Measurements from ENCODE around the gene GSTM1.
"Not testable (repeated sequence)": the region's sequence is repeated elsewhere in the genome, so short reads cannot be mapped to it uniquely, and the experiment has no call there.

The GSTM1 gene

DNA sequence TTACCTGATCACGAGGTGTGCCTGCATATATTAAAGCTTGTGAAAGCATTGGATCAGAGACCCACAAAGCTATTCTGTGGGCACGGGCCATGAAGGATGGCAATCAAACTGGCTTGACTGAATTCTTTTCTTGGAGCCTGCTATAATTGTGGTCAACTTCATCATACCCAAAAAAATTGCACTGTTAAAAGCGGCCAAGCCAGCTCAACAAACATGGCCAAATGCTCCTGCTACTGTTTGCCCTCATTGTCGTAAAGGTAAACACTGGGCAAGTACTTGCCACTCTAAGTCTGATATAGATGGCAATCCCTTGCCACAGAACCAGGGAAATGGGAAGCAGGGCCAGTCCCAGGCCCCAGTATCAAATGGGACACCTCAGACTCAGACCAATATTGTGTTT lies 17.8 kb downstream of the GSTM1 start:
- H3K9me3 ChIP-seq, result peaks cover 13% of the 10 kb centered on the region
- H3K4me3 ChIP-seq (ENCODE audit: low read depth in 1 of 2, low read length in 1 of 2), result no peak overlapping the region
- H3K27me3 ChIP-seq, result no peaks in the 10 kb centered on the region
- no peaks in the 10 kb centered on the region for H3K4me1 ChIP-seq (ENCODE audit: control insufficient read depth in 1 of 2, insufficient read depth in 1 of 2, low read depth in 1 of 2, low read length in 1 of 2)
- no peak overlapping the region for H3K27ac ChIP-seq
- no peaks in the 10 kb centered on the region for H3K36me3 ChIP-seq
- no peak for TF ChIP-seq CTCF (IDR thresholded peaks at IDR 0.05)

DNA sequence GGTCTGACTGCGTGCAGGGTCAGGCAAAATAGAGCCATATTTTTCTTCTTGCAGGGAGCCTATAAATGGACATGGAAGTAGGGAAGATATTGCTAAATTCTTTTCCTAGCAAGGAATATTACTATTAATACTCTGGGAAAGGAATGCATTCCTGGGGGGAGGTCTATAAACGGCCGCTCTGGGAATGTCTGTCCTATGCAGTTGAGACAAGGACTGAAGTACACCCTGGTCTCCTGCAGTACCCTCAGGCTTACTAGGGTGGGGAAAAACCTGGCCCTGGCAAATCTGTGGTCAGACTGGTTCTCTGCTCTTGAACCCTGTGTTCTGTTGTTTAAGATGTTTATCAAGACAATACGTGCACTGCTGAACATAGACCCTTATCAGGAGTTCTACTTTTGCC lies 21.3 kb downstream of the GSTM1 start:
- H3K9me3 ChIP-seq, result peaks cover 13% of the 10 kb centered on the region
- peaks cover 14% of the 10 kb centered on the region for H3K27me3 ChIP-seq
- H3K36me3 ChIP-seq; H3K4me1 ChIP-seq (ENCODE audit: control insufficient read depth in 1 of 2, insufficient read depth in 1 of 2, low read depth in 1 of 2, low read length in 1 of 2); H3K27ac ChIP-seq; H3K4me3 ChIP-seq (ENCODE audit: low read depth in 1 of 2, low read length in 1 of 2): not testable (repeated sequence)

- Histone ChIP-seq H3K9me3 (peaks cover 13% of the 10 kb centered on the region), H3K27me3 (peaks cover 14% of the 10 kb centered on the region)
- H3K4me3 ChIP-seq (ENCODE audit: low read depth in 1 of 2, low read length in 1 of 2); H3K4me1 ChIP-seq (ENCODE audit: control insufficient read depth in 1 of 2, insufficient read depth in 1 of 2, low read depth in 1 of 2, low read length in 1 of 2); H3K36me3 ChIP-seq; H3K27ac ChIP-seq: not testable (repeated sequence)
These were observed 22.2 kb downstream of the GSTM1 start for GRCh38 chr1:109709822-109710221.

- Histone ChIP-seq H3K9me3 (peaks cover 13% of the 10 kb centered on the region), H3K27me3 (peaks cover 14% of the 10 kb centered on the region)
- not testable (repeated sequence) for H3K4me3 ChIP-seq (ENCODE audit: low read depth in 1 of 2, low read length in 1 of 2); H3K4me1 ChIP-seq (ENCODE audit: control insufficient read depth in 1 of 2, insufficient read depth in 1 of 2, low read depth in 1 of 2, low read length in 1 of 2); H3K27ac ChIP-seq; H3K36me3 ChIP-seq
These were observed 24.1 kb downstream of the GSTM1 start, which contains the start of gene GSTM5 for GRCh38 chr1:109711593-109712320. Gene GSTM5, plus strand, starts transcription at chr1:109712251. Its CDS starts 62 bp downstream, at chr1:109712313.

- H3K27me3 ChIP-seq, result peaks cover 14% of the 10 kb centered on the region
- H3K4me1 ChIP-seq (ENCODE audit: control insufficient read depth in 1 of 2, insufficient read depth in 1 of 2, low read depth in 1 of 2, low read length in 1 of 2), result no peaks in the 10 kb centered on the region
- TF ChIP-seq CTCF (IDR thresholded peaks at IDR 0.05), result no peak
- peaks cover 13% of the 10 kb centered on the region for H3K9me3 ChIP-seq
- H3K27ac ChIP-seq, result no peak overlapping the region
- no peak overlapping the region for H3K4me3 ChIP-seq (ENCODE audit: low read depth in 1 of 2, low read length in 1 of 2)
- no peaks in the 10 kb centered on the region for H3K36me3 ChIP-seq
These were observed 24.8 kb downstream of the GSTM1 start for GRCh38 chr1:109712321-109712864.

- no peak for TF ChIP-seq CTCF (IDR thresholded peaks at IDR 0.05)
- Histone ChIP-seq H3K36me3 (no peaks in the 10 kb centered on the region), H3K27me3 (peaks cover 14% of the 10 kb centered on the region), H3K4me1 (ENCODE audit: control insufficient read depth in 1 of 2, insufficient read depth in 1 of 2, low read depth in 1 of 2, low read length in 1 of 2) (no peaks in the 10 kb centered on the region), H3K27ac (no peak overlapping the region), H3K4me3 (ENCODE audit: low read depth in 1 of 2, low read length in 1 of 2) (no peak overlapping the region), H3K9me3 (peaks cover 4% of the 10 kb centered on the region)
These were observed 26.0 kb downstream of the GSTM1 start for GRCh38 chr1:109713636-109714035.

DNA sequence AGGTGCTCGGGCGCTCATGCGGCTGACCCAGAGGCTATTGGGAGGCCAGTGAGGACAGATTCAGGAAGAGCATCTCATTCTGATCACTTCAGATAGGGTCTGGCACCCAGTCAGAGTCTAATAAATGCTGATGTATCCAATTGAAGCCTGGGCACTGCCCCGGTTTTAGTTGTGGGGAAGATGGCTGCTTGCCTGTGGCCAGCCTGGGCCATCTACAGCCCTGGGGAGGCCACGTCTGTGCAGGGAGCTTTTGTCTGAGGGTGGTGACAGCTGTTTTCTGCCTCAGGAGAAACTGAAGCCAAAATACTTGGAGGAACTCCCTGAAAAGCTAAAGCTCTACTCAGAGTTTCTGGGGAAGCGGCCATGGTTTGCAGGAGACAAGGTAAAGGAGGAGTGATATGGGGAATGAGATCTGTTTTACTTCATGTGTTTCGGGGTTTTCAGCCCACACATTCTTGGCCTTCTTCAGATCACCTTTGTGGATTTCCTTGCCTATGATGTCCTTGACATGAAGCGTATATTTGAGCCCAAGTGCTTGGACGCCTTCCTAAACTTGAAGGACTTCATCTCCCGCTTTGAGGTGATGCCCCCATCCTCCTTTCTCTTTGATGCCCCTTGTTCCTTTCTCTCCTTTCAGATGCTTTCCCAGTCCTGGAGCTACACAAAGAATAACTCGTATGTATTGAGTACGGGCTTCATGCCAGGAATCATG lies 27.2 kb downstream of the GSTM1 start:
- Histone ChIP-seq H3K27ac (no peak overlapping the region), H3K9me3 (no peaks in the 10 kb centered on the region), H3K4me1 (ENCODE audit: control insufficient read depth in 1 of 2, insufficient read depth in 1 of 2, low read depth in 1 of 2, low read length in 1 of 2) (no peaks in the 10 kb centered on the region), H3K36me3 (no peaks in the 10 kb centered on the region), H3K27me3 (peaks cover 14% of the 10 kb centered on the region), H3K4me3 (ENCODE audit: low read depth in 1 of 2, low read length in 1 of 2) (no peak overlapping the region)
- no peak for TF ChIP-seq CTCF (IDR thresholded peaks at IDR 0.05)

Measured in neutrophil (primary cell).